ENCODE data around the gene FKRP. TPM values are rescaled to one million over a fixed set of nuclear protein-coding genes. Genes with fewer than 3 reads are reported as not detected.

Gene FKRP
- total RNA-seq, 1 experiment from 2014 or later = 19.4 TPM

- ChIA-PET CTCF (no interaction called here), POLR2A (interaction anchor here (0.6 kb wide), 1 partner anchor 154 kb away, joined by 3 read pairs; no protein-coding TSS in a partner anchor), RAD21 (ENCODE audit: low non-redundant PET in 1 of 2, low total read pairs in 2 of 2, uncharacterized antibody in 2 of 2, unreplicated experiment in 2 of 2) (no interaction called here)
- H3K9ac ChIP-seq (ENCODE audit: low read length) = no peak overlapping the region
- H3K36me3 ChIP-seq (ENCODE audit: control insufficient read depth in 1 of 2, insufficient read depth in 2 of 2, low read length in 2 of 2) = peaks cover 56 to 77% of the 10 kb centered on the region in 2 experiments; a peak in 3 of 4 replicates
- no peaks in the 10 kb centered on the region for H3K27me3 ChIP-seq (ENCODE audit: insufficient read depth, low read length)
- H3K4me3 ChIP-seq (replicated peaks in 1 of 2; ENCODE audit: low read depth in 1 of 2, low read length in 2 of 2) = no peak overlapping the region
- H4K20me1 ChIP-seq (ENCODE audit: insufficient read depth) = no peaks in the 10 kb centered on the region; the same call in 1 of the 2 replicates
- DNase-seq (ENCODE audit: low read depth, low spot score) (no peak), ATAC-seq (no peak)
- no peak overlapping the region for H2AFZ ChIP-seq (ENCODE audit: low read depth, low read length, poor library complexity, severe bottlenecking)
- 0 out of 2 replicates have a peak, but pooled peaks have one; percentile 7 for TF ChIP-seq POLR2AphosphoS5 (IDR thresholded peaks at IDR 0.05; ENCODE audit: low read depth, low read length)
- no peak for TF ChIP-seq RAD21 (IDR thresholded peaks at IDR 0.05; ENCODE audit: low read depth)
- intact Hi-C loops (cut with micrococcal nuclease) = loop anchor here (10.0 kb wide), 1 partner anchor 111 kb away; no protein-coding TSS in a partner anchor
- no peaks in the 10 kb centered on the region for H3K9me3 ChIP-seq (ENCODE audit: control insufficient read depth in 1 of 2, insufficient read depth in 1 of 2, low read depth in 1 of 2, low read length in 2 of 2)
- H3K79me2 ChIP-seq (ENCODE audit: insufficient read depth, low read length) = peaks cover 43% of the 10 kb centered on the region; the same call in 1 of the 2 replicates
- BruUV-seq (replicated peaks) = no TSS peak
- no peak overlapping the region for H3K27ac ChIP-seq (ENCODE audit: low read depth, low read length)
- H3K9me2 ChIP-seq (ENCODE audit: insufficient read depth) = no peaks in the 10 kb centered on the region
- H3K4me2 ChIP-seq (ENCODE audit: low read length) = no peak overlapping the region
- H3K4me1 ChIP-seq (ENCODE audit: control insufficient read depth in 1 of 2, insufficient read depth in 2 of 2, low read length in 2 of 2) = peaks cover 0 to 2% of the 10 kb centered on the region in 2 experiments; a peak in 1 of 4 replicates
These were observed 19.9 kb upstream of the FKRP start for GRCh38 chr19:46725859-46726393.

- intact Hi-C loops (cut with micrococcal nuclease) = loop anchor here (10.0 kb wide), 1 partner anchor 112 kb away; no protein-coding TSS in a partner anchor
- H3K9me2 ChIP-seq (ENCODE audit: insufficient read depth) = no peaks in the 10 kb centered on the region
- no peak overlapping the region for H3K9ac ChIP-seq (ENCODE audit: low read length)
- H3K9me3 ChIP-seq (ENCODE audit: control insufficient read depth in 1 of 2, insufficient read depth in 1 of 2, low read depth in 1 of 2, low read length in 2 of 2) = no peaks in the 10 kb centered on the region
- H2AFZ ChIP-seq (ENCODE audit: low read depth, low read length, poor library complexity, severe bottlenecking) = no peak overlapping the region
- ATAC-seq (no peak), DNase-seq (ENCODE audit: low read depth, low spot score) (no peak)
- no peak overlapping the region for H3K27ac ChIP-seq (ENCODE audit: low read depth, low read length)
- ChIA-PET CTCF (no interaction called here), POLR2A (no interaction called here), RAD21 (ENCODE audit: low non-redundant PET in 1 of 2, low total read pairs in 2 of 2, uncharacterized antibody in 2 of 2, unreplicated experiment in 2 of 2) (no interaction called here)
- no peaks in the 10 kb centered on the region; the same call in 1 of the 2 replicates for H4K20me1 ChIP-seq (ENCODE audit: insufficient read depth)
- H3K4me1 ChIP-seq (ENCODE audit: control insufficient read depth in 1 of 2, insufficient read depth in 2 of 2, low read length in 2 of 2) = peaks cover 0 to 8% of the 10 kb centered on the region in 2 experiments; a peak in 2 of 4 replicates
- H3K27me3 ChIP-seq (ENCODE audit: insufficient read depth, low read length) = no peaks in the 10 kb centered on the region
- H3K4me2 ChIP-seq (ENCODE audit: low read length) = no peak overlapping the region
- BruUV-seq (replicated peaks) = no TSS peak
- peaks cover 50% of the 10 kb centered on the region; the same call in 1 of the 2 replicates for H3K79me2 ChIP-seq (ENCODE audit: insufficient read depth, low read length)
- no peak overlapping the region for H3K4me3 ChIP-seq (replicated peaks in 1 of 2; ENCODE audit: low read depth in 1 of 2, low read length in 2 of 2)
- no peak for TF ChIP-seq EGR1 (IDR thresholded peaks at IDR 0.05; ENCODE audit: low read depth)
- no peak for TF ChIP-seq CEBPB (IDR thresholded peaks at IDR 0.05; ENCODE audit: low read depth)
- H3K36me3 ChIP-seq (ENCODE audit: control insufficient read depth in 1 of 2, insufficient read depth in 2 of 2, low read length in 2 of 2) = peaks cover 56 to 71% of the 10 kb centered on the region in 2 experiments; a peak in 3 of 4 replicates
These were observed 19.3 kb upstream of the FKRP start for GRCh38 chr19:46726551-46726950.
